ENCODE results near the gene MBP.

MBP gene

GRCh38 chr18:77132369-77133050 is at the start of gene MBP:
MBP (minus strand) TSS chr18:77132783; CDS start chr18:77105261, 27,522 bp downstream.
- DNase-seq, result peak; percentile 77

DNA sequence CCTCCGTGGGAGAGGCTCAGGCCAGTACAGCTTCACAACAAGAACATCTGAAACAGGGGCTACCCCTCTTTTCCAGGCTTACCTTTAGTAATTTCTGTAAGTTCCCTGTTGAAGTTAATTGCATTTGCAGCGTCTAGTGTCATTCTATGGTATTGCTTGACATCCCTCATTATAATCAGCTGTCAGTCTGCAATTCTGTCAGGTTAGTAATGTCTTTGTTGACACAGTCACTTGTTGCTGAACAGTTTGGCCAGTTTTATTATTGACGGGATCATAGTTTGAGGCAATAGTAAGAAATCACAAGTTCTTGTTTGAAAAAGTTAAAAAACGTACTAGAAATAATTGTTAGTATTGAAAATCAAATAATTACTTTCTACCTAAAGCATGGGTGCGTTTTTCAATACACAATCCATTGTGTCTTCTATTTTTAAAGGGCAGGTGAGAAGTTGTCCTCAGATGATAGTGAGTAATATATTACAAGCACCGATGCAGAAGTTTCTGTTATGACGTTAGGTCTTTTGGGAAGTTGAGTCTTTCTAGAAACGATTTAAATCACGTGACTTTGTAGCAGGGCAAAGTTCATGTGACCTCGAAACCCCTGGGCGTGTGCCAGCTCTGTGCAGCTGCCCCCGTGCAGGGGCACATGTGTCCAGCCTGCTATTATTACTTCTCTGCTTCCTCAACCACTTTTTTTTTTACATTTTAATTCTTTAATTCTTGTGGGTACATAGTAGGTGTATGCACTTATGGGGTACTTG is 49.5 kb upstream of the MBP start:
- no peak for DNase-seq

- no peak for DNase-seq
Observed at GRCh38 chr18:77178559-77178958, 46.0 kb upstream of the MBP start.

- DNase-seq, result no peak
Observed at GRCh38 chr18:77177009-77177408, 44.4 kb upstream of the MBP start.

GRCh38 chr18:77173275-77174030 is 40.9 kb upstream of the MBP start:
- no peak for DNase-seq

GRCh38 chr18:77170890-77171410 is 38.4 kb upstream of the MBP start:
- no peak for DNase-seq

GRCh38 chr18:77168811-77169311 is 36.3 kb upstream of the MBP start:
- no peak for DNase-seq

- DNase-seq, result no peak
Observed at GRCh38 chr18:77167251-77167650, 34.7 kb upstream of the MBP start.

DNA sequence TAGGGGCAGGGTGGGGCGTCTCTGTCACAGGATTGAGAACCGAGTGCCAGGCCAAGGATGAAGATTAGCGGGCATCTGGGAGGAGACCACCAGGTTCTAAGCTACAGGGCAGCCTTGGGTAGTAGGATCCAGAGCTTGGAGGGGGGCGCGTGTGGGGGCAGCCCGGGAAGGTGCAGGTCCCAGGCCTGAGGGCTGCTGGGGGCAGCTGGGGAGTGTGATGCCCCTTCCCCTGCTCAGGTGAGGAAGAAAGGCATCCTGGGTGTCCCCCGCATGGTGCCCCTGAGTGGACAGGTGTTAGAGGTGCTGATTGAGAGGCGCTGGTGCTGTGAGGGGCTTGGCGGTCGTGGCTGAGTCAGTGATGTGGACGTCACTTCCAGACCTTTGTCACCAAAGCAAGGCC is 33.9 kb upstream of the MBP start:
- DNase-seq, result no peak

GRCh38 chr18:77165503-77166188 is 33.1 kb upstream of the MBP start:
- DNase-seq, result no peak

DNA sequence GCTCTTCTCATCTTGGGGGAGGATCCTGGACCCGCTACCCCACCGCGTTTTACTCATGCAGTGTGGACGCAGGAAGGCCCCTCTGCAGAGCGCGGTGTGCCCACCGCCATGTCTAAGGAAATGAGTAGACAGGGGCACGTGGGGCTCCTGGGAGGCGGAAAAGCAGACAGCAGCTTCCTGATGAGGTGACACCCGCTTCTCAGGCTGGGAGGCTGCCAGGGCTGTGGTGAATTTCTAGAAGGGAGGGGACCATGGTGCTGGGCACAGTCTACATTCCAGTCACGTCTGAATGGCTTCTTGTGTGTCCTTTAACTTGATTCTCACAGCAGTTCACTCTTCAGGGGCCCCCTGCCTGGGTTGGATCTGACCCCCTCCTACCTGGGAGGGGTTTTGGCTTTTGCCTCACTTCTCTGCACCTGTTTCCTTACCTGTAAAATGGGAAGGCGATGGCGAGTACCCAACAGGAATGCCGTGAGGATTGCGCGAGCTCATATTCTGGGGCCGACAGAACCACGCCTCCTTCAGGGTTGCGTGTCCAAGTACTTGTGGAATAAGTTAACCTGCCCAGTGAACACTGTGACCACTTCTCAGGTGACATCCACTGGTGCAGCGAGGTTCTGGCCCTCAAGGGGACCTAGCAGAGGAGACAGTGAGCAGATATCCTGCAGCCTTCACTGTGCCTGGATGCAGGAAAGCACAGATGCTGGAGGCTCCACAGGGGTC is 32.3 kb upstream of the MBP start:
- DNase-seq, result no peak

DNA sequence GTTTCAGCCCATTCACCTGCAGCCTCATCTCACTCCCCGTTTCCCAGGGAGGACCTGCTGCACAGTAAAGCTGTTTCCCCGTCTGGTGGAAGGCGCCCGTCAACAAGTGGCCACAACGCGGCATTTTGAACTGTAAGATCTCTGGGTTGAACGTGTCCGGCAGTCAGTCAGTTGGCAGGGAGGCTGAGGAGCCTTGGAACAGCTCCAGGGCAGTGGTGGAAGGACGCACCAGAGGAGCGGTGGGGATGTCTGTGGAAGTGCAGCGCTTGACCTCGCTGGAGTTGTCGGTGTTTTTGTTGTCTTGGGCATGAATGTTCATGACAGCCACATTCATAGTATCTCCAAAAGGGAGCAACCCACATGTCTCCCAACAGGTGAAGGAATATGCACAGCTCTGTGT is 31.4 kb upstream of the MBP start:
- no peak for DNase-seq

- DNase-seq, result no peak
Observed at GRCh38 chr18:77162580-77162979, 30.0 kb upstream of the MBP start.

GRCh38 chr18:77161961-77162360 is 29.4 kb upstream of the MBP start:
- DNase-seq, result no peak

DNA sequence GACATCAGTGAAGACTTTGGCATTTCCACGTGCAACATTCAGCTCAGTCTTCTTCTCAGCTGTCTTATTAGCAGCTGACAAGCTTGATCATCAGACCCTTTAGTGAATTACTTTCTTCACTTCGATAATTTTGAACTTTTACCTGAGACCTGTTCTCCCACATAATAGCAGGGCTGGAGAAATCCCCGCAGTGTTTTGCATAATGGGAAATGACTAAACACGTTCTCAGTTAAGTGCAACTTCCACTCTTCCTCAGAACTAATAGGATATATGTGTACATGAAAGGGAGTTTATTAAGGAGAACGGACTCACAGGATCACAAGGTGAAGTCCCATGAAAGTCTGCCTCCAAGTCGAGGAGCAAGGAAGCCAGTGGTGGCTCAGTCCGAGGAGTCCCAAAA is 28.8 kb upstream of the MBP start:
- no peak for DNase-seq

- DNase-seq, result no peak
Observed at GRCh38 chr18:77160515-77160914, 27.9 kb upstream of the MBP start.

GRCh38 chr18:77157312-77157711 is 24.7 kb upstream of the MBP start:
- DNase-seq, result no peak

- DNase-seq, result no peak
Observed at GRCh38 chr18:77155031-77155430, 22.4 kb upstream of the MBP start.

- no peak for DNase-seq
Observed at GRCh38 chr18:77153404-77153803, 20.8 kb upstream of the MBP start.

GRCh38 chr18:77151772-77152520 is 19.4 kb upstream of the MBP start:
- no peak for DNase-seq

DNA sequence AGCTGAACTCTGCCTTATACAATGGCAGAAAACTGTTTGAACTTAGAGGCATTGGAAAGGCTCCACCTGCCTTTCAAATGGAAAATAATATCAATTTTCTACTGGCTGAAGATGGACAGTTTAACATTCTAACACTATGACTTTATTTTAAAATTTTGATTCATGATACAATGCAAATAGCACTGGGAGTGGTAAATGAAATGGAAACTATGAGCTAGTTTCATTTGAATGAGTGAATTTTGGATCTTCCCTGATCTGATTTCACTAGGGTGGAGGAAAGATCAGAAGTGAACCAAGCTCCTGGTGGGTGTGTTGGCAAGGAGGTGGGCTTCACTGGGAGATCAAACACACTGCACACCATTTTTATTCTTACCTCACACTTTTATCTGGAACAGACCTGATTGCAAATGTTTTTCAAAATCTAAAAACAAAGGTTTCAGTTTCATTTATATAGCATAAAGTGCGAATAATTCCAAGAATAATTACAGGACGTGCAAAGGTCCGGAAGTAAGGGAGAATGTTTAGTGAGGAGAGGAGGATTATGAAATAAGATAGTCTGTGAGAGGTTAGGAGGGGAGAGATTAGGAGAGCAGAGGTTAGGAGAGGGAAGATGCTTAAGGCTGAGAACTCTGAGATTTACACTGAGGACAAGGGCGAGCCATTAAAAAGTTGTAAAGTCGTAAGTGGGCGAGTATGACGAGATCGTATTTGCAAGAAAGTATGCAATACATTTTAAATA is 18.6 kb upstream of the MBP start:
- DNase-seq, result no peak
